EL (cell line): ENCODE measurements around the gene TIMELESS.
"Not testable (repeated sequence)": the region's sequence is repeated elsewhere in the genome, so short reads cannot be mapped to it uniquely, and the experiment has no call there.

Source experiments
- DNase-seq: peaks from one replicate; pipeline ENCODE4 v3.0.0-alpha.2; 2016

Gene TIMELESS

DNA sequence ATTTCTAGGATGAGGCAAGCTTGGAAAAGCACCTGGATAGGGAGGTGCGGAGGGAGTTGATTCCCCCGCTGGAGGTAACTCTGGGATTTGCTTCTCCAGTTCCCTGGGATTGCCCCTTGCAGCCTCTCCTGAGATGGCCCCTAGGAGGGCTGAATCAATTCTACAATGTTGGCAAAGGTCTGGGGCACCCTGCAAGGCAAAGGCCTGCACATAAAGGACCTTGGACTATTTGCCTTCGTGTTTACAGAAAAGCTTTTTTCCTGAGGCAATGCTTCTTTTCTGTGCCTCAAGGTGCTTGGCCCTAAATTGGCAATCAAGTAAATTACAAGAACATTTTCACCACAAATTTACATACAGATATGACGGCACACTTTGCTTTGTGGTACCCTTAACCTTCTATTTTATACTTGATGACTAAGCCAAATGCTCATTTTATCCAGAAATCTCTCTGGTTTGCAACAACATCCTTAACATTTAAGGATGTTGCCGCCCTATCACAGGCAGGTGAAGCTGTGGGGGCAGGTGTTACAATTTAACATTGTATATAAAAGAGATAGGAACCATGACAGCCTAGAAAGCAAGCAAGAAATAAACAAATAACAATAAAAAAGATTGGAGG, 40.3 kb downstream of the TIMELESS start:
- no peak for DNase-seq

DNA sequence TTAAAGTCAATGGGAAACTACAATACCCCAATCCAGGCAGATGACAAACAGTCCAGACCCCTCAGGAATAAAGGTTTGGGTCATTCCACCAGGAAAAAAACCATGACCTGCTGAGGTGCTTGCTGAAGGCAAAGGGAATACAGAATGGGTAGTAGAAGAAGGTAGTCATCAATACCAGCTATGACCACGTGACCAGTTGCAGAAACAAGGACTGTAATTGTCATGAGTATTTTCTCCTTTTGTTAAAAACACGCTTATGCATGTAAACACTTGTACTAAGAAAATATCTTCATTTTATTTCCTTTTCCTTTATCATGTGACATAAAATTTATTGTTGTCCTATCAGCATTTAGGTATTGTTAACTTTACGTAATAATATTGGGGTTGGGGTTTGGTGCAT, 45.0 kb downstream of the TIMELESS start:
- not testable (repeated sequence) for DNase-seq

DNA sequence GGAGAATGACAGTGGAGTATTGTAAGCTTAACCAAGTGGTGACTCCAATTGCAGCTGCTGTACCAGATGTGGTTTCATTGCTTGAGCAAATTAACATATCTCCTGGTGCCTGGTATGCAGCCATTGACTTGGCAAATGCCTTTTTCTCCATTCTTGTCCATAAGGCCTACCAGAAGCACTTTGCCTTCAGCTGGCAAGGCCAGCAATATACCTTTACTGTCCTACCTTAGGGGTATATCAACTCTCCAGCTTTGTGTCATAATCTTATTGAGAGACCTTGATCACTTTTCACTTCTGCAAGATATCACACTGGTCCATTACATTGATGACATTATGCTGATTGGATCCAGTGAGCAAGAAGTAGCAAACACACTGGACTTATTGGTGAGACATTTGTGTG, 47.6 kb downstream of the TIMELESS start:
- not testable (repeated sequence) for DNase-seq

DNA sequence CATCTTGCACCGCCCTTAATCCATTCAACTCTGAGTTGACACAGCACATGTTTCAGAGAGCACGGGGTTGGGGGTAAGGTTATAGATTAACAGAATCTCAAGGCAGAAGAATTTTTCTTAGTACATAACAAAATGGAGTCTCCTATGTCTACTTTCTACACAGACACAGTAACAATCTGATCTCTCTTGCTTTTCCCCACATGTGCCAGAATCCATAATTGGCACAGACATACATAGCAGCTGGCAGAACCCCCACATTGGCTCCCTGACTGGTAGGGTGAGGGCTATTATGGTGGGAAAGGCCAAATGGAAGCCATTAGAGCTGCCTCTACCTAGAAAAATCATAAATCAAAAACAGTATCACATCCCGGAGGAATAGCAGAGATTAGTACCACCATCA, 48.1 kb downstream of the TIMELESS start:
- not testable (repeated sequence) for DNase-seq

DNA sequence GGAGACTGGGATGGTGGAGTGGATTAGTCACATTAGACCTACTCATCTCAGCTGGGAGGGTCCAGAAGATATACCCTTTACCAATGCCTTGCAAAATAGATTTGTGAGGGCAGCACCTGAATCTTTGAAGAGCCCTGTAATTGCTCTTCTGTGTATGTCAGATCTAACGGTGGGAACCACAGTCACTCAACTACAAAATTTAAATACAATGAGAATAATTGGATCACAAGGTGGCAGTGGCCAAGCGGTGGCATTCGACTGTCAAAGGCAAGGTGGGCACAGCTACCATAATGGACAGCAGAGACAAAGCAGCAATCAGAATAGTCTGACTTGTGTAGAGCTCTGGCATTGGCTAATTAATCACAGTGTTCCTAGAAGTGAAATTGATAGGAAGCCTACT, 49.8 kb downstream of the TIMELESS start:
- DNase-seq: not testable (repeated sequence)

DNA sequence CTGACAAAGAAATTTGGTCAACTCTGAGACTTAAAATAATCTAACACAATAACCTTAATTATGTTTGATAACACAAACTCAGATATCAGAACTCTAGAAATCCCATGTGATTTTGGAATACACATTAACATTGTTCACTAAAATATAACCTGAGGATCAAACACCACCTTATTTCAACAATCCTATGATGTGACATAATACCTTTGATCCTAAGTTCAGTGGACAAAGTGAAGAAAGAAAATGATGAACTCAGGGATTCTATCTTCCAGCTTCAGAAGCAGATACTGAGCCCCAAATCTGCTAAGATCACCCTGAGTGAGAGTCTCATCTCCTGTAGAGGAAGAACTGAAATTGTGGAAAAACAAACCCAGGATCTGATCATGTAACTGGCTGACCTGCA, 50.9 kb downstream of the TIMELESS start:
- DNase-seq: no peak

DNA sequence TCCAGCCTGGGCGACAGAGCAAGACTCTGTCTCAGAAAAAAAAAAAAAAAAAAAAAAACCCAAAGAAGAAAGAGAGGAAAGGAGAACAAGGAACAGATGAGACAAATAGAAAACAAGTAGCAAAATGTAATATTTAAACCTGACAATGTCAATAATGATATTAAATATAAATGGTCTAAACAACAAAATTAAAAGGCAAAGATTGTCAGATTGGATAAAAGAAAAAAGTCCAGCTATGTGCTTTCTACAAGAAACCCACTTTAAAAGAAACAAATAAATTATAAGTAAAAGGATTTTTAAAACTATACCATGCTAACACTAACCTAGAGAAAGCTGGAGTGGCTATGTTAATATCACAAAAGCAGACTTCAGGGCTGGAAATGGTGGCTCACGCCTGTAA, 56.9 kb downstream of the TIMELESS start:
- no peak for DNase-seq

DNA sequence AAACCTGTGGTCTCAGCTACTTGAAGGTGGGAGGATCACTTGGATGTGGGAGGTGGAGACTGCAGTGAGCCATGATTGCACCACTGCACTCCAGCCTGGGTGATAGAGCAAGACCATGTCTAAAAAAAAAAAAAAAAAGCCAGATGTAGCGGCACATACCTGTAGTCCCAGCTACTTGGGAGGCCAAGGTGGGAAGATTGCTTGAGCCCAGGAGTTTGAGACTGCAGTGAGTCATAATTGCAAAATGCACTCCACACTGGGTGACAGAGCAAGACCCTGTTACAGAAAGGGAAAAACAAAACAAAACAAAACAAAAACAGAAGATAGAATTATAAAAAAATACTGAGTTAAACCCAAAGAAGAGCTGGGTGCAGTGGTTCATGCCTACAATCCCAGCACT, 57.5 kb downstream of the TIMELESS start:
- DNase-seq: no peak

DNA sequence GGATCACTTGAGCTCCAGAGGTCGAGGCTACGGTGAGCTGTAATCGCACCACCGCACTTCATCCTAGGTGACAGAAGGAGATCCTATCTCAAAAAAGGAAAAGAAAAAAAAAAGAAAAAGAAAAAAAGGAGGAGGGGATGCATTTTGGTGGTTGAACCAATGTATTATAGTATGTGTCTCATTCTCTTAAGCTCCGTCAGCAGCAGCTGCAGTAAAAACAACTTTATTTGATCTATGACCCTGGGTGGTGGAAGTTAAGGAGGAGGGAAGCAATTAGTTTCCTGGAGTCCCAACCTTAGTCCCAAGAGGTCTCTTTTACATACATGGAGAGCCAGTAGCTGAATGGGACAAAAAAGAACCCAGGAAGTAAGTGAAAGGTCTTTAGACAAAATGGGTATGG, 59.8 kb downstream of the TIMELESS start:
- no peak for DNase-seq

DNA sequence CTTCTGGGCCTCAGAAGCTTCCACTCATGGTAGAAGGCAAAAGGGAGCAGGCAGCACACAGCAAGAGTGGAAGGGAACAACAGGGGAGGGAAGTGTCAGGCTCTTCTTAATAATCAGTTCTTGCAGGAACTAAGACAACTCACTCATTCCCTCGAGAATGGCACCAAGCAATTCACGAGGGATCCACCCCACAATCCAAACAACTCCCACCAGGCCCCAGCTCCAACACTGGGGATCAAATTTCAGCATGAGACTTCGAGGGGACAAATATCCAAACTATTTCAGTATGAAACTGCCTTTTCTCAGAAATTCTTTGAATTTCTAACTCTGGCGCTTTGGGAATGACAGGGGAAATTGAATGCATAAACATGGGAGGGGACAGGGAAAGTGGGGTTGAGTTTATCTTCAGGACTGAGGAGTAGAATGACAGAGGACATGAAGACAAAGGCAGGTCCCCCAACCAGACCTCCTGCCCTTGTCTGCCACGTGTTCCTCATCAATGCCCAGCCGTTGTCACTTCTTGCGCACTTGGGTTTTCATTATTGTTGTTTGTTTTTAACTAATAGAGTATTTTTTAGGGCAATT, 62.0 kb downstream of the TIMELESS start:
- peak; percentile 34 for DNase-seq

DNA sequence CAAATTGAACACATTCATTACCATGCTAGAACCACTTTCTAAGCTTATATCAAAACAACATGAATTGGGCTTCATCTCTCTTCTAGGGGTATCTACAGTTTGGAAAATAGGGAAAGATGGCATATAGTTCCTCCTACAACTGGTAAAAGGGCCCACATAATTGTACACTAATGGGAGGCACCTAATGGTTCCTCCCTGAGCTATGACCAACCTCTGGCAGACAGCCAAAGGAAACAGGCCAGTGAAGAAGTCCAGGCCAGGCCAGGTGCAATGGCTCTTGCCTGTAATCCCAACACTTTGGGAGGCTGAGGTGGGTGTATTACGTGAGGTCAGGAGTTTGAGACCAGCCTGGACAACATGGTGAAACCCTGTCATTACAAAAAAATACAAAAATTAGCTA, 63.4 kb downstream of the TIMELESS start:
- DNase-seq: no peak

DNA sequence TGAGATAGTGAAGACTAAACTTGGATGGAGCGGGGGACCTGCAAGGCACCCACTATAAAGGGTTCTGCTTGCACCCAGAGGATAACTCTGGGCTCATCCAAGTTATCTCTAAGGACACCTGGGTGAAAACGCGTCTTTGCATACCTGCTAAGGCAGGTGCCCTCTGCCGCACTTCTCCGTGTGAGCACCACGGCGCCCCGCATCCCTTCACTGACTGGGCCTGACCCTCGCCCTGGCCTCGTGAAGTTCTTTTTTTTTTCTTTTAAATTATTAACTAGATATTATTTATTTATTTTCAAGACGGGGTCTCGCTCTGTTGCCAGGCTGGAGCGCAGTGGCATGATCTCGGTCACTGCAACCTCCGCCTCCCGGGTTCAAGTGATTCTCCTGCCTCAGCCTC, 66.6 kb downstream of the TIMELESS start:
- DNase-seq: no peak

DNA sequence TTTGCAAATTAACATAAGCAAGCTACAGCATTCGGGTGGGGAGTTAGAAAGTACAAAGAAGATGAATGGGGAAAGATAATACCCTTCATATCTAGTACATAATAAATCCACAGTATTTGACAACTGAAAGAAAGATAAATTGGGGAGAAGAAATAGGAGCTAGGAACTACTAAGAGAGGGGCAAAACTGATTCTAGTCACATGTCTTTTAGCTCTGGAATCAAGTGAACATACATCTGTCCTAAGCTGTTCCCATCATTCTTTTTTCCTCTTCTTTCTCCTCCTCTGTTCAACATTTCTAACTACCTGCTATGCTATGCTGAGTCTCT, 71.3 kb downstream of the TIMELESS start:
- no peak for DNase-seq

DNA sequence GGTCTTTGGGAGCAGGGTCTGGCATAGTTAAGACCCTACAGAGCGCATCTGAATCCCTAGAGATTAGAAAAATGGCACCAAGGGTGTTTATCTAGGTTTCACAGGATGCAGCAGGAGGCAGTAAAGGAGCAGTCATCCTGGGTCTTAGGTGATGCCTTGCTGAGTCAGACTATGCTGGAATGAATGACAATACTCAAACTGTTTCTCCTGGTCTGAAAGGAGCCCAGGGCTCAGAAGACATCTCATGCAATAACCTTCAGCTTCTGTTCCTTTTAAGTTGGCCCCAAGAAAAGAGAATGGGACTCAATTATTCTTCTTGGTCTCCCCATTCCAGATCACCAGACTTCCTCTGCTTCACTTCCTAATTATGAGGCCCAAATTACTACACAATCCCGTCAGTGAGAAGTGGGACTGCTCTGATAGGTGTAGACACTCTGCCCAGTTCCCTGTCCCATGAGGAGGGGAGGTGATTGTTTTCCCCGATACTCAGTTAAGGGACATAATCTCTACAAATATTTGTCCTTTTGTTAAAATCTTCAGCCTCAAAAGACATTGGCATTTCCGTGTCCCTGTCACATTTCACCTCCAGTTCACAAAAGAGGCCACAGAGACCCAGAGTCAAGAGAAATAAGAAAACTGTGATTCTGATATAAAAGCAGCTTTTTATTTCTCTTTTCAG, 71.8 kb downstream of the TIMELESS start:
- peak; percentile 22 for DNase-seq

DNA sequence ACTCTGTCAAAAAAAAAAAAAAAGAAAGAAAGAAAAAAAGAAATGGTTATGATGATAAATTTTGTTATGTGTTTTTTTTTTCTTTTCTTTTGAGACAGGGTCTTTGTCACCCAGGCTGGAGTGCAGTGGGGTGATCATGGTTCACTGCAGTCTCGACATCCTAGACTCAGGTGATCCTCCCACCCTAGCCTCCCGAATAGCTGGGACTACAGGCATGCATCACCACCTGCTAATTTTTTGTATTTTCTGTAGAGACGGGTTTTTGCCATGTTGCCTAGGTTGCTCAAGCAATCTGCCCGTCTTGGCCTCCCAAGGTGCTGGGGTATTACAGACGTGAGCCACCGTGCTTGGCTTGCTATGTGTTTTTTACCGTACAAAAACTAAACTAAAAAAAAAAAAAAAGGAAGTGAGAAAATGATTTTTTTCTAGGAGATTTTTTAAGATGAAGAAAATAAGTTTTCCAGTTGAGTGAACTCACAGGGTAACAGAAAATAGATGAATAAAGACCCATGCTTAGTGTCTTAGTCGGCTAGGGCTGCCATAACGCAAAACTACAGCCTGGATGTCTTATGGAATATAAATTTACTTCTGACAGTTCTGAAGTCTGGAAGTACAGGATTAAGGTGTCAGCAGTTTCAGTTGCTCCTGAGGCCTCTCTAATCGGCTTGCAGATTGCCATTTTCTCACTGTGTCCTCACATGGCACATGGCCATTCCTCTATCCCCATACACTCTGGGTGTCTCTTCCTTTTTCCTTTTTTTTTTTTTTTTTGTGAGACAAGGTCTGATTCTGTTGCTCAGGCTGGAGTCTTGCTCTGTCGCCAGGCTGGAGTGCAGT, 73.4 kb downstream of the TIMELESS start:
- no peak for DNase-seq

DNA sequence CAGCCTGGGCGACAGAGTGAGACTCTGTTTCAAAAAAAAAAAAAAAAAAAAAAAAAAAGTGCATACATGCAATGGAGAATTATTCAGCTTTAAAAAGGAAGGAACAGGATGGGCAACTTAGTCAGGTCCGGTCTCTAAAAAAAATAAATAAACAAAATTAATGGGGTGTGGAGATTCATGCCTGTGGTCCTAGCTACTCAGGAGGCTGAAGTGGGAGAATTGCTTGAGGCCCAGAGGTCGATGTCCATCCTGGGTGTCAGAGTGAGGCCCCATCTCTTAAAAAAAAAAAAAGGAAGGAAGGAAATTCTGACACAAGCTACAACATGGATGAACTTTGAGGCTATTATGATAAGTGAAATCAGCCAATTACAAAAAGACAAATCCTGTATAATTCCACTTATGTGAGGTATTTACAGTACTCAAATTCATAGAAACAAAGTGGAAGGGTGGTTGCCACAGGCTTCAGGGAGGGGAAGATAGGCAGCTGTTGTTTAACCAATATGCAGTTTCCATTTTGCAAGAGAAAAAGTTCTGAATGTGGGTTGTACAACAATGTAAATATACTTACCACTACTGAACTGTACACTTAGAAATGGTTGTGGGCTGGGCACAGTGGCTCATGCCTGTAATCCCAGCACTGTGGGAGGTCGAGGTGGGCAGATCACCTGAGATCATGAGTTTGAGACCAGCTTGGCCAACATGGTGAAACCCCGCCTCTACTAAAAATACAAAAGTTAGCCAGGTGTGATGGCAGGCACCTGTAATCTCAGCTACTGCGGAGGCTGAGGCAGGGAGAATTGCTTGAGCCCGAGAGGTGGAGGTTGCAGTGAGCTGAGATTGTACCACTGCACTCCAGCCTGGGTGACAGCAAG, 74.3 kb downstream of the TIMELESS start:
- DNase-seq: no peak

DNA sequence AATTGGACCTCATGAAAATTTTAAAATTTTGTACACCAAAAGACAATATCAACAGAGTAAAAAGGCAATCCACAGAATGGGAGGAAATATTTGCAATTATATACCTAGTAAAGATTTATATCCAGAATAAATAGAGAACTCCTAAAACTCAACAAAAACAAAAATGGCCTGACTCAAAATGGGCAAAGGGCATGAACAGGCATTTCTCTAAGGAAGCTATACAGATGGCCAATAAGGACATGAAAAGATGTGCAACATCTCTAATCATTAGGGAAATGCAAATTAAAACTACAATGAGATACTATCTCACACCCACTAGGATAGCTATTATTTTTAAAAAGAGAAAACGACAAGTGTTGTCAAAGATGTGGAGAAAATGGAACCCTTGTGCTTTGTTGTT, 75.7 kb downstream of the TIMELESS start:
- DNase-seq: no peak

DNA sequence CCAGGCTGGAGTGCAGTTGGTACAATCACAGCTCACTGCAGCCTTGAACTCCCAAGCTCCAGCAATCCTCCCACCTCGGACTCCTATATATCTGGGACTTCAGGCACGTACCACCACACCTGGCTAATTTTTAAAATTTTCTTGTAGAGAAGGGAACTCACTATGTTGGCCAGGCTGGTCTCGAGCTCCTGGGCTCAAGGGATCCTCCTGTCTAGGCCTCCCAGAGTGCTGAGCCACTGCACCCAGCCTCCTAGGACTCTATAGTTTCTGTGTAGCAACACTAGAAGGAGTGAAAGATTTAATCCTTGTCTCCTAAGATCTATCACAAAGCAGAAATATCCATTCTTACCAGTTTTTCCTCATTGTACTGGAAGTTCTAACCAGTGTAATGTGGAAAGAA, 82.3 kb downstream of the TIMELESS start:
- DNase-seq: no peak
